ENCODE results near the gene CDK14.
A peak's percentile ranks its signal among the peaks of the same experiment; 100 is the strongest.

Gene CDK14

DNA sequence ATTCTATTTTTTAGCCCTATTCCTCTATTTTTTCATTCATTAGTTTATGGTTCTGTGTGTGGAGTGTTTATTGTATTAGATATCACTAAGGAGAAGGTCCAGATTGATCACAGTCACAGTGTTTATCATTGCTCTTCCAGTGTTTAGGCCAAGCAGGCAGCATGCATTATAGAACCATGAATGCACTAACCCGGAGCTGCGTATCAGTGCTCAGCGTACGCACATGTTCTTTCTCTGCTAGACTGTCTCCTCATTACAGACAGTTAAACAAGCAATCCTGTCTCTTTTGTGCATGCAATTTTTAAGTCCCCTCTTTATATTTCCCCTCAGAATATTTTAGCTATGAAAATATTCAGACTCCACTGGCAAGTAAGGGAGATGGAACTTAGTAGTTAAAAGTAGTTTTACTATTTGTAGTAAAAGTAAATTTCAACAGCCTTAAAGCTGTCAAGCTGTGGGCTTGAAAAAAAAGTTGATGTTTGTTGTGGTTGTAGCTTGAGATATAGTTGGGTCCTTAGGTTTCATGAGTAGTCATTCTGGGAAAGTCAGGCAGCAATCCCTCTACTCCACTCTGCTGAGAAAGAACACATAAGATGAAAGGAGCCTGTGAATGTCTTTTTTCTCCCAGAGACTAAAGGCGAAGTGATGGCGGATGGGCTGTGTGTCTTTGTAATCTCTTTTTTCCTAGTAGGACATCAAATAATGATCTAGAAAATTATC, 260.4 kb downstream of the CDK14 start:
- DNase-seq = no peak

DNA sequence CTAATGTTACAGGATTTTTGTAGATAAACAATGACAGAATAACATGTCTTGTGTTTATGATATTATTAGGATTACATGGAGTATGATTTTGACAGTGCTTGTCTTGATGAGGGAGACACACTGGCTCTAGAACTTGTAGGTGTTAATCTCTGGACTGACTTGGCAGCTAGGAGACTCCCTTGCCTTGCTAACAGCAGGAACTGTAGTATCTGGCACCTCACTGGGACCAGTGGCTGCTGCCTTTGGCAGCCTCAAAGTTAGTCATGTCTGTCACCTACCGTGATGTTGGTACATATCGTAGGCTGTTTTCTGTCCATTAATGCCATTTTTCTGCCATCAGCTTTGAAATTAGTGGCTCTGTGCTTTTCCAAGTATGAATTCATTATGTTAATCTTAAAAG, 261.5 kb downstream of the CDK14 start:
- peak; percentile 5 for DNase-seq

GRCh38 chr7:90858546-90858945, 262.4 kb downstream of the CDK14 start:
- DNase-seq = no peak

GRCh38 chr7:90859521-90859920, 263.4 kb downstream of the CDK14 start:
- no peak for DNase-seq

DNA sequence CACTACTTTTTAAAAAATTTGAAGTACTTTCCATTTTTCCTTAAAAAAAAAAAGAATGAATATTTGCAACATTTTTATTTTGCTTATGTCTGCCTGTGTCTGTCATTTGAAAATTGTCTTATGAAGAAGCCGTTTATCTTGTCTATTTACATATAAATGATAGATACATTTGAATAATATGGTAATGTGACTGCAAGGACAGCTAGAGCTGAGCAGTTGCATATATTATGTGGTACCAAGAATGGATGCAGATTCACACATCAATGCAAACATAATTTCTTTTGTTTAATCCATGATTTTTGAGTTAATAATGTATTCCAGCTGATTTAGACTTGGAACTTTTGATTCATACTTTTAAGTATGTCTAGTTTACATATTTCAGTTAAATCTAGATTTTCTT, 268.0 kb downstream of the CDK14 start:
- DNase-seq = no peak

GRCh38 chr7:90869335-90869734, 273.2 kb downstream of the CDK14 start:
- DNase-seq = no peak

DNA sequence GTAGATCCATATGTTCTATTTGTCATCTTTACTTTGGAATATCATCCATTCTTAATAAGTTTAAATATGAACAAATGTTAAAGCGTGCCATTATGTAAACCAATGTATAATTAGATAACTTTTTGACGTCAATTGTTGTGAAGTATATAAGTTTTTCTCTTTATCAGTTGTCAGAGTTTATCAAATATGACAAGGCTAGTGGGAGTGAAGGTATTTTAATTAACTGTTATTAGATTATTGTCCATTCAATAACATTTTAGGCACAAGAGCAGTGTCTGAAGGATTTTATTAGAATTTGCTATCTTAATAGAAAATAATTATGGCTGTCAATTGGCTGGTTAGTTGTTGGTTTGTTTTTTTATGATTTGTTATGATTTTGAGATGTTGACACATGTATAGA, 280.6 kb downstream of the CDK14 start:
- DNase-seq = no peak

GRCh38 chr7:90877201-90877600, 281.1 kb downstream of the CDK14 start:
- DNase-seq = no peak

DNA sequence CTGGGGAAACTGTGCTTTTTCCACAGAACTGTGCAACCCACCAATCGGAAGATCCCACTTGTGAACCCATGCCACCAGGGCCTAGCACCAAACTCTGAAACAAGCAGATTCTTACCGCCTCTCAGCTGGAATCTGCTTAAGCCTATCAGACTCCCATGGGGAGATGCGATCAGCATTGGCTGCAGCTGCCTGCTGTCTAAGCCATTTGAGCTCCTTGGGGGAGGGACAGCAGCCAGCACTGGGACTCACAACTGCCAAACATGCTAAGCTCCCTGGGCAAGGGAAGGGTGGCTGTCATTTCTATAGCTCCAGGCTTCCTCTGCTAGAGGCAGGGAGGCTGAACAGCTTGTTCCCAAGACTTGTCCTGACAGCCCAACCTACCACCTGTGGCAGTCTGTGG, 283.8 kb downstream of the CDK14 start:
- no peak for DNase-seq

GRCh38 chr7:90886416-90886815, 290.3 kb downstream of the CDK14 start:
- DNase-seq = no peak

- no peak for DNase-seq
Observed at GRCh38 chr7:90889210-90889609, 293.1 kb downstream of the CDK14 start.

DNA sequence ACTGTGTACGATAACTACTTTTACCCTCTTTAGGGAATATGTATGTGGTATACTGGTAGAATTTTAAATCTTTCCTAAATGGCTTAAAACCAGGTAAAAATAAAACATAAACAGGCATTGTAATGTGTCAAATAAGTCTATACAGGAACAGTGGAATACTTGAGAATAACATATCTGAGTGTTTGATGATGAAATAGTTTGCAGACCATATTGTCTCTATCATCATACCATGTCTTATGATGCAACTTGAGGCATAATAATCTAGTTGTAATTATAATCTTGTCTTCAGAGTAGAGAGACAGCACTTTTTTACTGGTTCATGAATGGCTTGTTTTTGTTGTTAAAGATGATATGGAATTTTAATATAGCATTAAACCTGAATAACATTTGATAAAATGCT, 293.5 kb downstream of the CDK14 start:
- DNase-seq = no peak

- DNase-seq = no peak
Observed at GRCh38 chr7:90891529-90891928, 295.4 kb downstream of the CDK14 start.

DNA sequence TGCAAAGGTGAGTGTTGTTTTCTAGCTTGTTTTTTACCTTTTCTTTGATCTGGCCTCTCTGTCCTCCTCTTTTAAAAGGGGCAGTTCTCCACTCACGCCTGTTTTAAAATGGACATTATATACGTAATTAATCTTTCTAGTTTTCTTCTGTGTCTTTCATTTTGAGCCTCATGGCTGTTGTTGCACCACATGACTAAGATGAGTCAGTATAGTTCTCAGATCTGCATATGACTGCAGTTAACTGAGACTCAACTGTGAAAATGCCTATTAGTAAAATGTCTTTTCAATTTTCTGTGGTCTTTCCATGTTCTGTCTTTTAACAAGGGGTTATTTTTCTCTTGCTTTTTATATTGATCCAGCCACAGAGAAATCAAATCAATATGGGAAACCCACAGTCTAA, 296.1 kb downstream of the CDK14 start:
- no peak for DNase-seq

DNA sequence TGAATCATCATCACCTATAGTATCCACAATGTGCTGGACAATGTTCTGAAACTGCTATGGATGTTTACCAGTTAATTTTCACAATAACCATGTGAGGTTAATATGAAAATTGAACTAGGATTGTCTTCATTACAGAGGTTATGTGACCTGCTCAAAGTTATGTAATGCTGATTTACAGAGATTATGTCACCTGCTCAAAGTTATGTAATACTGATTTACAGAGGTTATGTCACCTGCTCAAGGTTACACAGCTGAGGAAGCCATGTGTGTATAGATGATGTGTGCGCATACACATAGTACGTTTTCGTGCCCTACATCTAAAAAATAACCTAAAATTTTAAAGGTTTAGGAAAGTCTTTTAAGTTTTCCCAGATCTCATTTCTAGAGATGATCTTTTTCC, 298.0 kb downstream of the CDK14 start:
- DNase-seq = no peak

DNA sequence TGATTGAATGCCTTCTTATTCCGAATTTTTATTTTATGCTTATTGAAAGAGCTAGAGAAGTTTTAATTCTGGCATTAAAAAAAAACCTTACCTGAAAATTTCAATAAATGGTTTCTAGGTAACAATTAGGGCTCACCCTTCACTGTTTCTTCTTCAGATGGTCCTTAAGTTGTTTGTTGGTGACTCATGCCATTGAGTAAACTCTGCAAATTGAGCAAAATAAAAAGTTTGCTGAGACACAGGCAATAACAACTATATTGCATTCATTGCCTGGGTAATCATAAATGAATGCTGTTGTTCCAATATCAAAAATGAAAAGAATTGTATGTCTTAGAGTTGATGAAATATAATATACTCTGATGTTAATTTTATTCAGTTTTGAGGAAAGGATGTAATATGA, 300.3 kb downstream of the CDK14 start:
- no peak for DNase-seq

GRCh38 chr7:90897961-90898469, 301.9 kb downstream of the CDK14 start:
- DNase-seq = no peak

DNA sequence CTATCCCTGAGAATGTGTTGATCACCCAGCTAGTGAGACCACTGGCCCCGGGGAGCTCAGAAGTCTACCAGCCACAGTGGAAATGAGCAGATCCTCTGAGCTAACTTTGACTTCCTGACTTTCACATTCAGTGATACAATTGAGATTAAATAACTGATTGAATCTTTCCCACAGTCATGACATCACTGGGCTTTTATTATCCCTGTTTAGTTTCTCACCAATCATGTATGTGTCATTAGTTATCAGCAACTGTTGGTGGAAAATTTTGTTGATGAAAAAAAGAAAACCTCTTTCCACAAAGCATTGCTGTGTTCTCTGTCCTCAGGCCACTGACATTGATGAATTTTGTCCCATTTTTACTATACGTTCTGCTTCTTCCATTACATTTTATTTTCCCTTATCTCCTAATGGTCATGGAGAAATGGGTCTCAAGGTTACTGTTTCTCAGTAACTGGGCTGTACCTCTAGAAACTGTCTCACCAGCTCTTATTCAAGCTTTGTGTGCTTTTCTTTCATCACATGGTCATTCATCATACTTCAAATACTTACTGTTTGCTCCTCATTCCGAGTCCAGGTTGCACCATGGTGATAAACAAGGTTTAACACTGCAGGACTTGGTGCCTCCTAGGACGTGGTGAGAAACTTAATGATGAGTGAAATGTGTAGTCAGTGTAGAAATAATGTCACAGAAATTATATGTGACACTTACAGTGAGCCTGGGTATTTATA, 304.7 kb downstream of the CDK14 start:
- DNase-seq = no peak

DNA sequence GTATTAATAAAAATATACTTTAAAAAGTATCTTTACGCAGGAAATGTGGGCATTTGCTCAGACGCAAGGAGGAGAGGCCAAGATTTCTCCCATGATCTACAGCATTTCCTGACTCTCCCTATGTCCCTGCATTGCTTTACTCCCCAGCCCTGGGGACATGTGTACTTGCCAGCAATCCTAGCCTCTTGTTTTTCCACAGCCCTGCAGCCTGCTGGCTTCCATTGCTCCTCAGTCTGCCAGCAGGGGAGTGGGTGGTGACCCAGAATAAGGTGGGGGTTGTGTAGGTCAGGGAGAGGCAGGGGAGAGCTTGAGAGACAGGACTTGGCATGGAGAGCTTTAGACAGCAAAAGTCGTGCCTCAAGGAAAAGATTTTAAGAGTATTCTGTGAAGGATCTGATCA, 307.7 kb downstream of the CDK14 start:
- DNase-seq = no peak

DNA sequence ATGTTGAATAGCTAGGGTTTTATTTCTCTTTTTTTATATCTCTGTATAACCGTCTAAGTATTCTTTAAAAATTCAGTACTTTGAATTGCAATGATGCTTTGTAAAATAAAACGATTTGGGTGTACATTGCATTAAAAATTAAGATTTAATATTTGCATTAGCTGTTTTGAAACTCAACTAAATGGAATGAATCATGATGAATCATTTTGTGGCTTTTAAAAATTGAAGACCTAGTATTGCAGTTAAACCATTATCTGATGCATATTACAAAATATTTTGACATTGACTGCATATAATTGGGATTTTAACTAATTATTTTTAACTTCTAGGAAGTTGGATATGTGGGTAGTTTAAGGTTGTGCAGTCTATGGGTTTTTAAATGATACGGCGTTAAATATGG, 314.0 kb downstream of the CDK14 start:
- peak; percentile 38 for DNase-seq

GRCh38 chr7:90916319-90916718, 320.2 kb downstream of the CDK14 start:
- DNase-seq = no peak

GRCh38 chr7:90917539-90917938, 321.4 kb downstream of the CDK14 start:
- no peak for DNase-seq

DNA sequence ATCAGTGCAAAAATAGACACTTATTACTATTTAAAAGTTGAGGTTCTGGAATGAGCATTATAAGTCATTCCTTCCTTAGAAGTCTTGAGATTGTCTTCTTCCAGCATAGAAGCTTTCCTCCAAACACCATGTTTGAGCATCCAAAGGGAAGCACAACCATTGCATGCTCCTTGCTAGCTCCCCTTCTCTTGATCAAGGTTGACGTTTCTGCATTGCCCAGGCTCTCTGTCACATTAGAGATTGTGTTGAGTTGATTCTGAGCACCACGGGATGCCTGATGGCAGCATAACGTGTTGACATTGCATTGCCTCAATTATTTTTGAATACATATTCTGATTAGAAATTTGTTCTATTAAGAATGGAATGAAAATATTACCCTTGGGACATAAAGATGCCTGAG, 322.2 kb downstream of the CDK14 start:
- no peak for DNase-seq

- DNase-seq = no peak
Observed at GRCh38 chr7:90919816-90920215, 323.7 kb downstream of the CDK14 start.

DNA sequence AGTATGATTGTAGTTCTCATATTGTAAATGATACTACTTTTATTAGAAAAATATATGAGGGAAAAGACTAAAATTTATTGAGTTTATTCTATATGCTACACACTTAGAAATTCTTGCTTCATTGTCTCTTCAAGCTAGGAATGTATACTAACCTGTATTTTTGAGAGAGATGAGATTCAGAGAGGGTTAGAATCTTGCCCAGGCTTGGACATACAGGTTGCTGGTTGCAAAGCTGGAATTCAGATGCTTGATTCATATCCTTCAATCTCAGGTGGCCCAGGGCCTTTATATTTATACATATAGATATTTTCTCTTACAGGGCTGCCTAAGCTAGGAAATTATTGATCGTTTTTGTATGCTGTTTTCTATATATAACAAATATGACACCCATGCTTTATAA, 324.2 kb downstream of the CDK14 start:
- no peak for DNase-seq

Data from fibroblast of skin of right biceps (primary cell).